HS-27A (cell line): ENCODE data around the gene SGO2.
"Not testable (repeated sequence)": the region's sequence is repeated elsewhere in the genome, so short reads cannot be mapped to it uniquely, and the experiment has no call there.

Source experiments
- DNase-seq: peaks from one replicate; pipeline ENCODE4 v3.0.0-alpha.2; 2012; ENCODE audit warnings: low read depth, missing footprints

SGO2 gene

DNA sequence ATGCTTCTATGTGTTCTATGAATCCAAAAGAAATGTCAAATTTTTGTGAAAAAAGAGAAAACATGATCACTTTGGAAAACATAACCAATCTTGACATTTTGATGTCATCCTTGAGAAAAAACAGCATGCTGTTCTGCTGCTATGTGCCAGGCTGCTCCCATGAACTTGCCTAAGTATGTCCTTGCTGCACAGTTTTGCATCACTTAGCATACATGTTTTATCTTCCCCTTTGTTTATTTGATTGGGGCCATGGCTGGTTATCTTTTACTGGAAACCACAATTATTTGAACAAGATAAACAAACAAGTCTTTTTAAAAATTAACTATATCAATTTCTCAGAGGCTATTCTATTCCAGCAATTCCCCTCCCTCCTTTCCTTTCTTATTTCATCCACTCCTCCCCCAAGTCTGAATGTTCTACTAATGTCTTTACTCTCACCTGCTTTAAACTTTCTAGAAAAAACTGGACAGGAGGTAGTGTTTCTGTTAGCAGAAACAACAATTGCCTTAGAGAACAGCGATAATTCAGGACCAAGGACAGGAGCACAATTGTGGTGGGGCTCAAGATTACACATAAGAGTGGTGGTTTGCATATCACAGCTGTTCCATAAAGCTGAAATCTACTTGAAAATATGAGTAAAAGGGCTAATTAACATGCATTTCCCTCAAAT, 66.5 kb downstream of the SGO2 start:
- no peak for DNase-seq

DNA sequence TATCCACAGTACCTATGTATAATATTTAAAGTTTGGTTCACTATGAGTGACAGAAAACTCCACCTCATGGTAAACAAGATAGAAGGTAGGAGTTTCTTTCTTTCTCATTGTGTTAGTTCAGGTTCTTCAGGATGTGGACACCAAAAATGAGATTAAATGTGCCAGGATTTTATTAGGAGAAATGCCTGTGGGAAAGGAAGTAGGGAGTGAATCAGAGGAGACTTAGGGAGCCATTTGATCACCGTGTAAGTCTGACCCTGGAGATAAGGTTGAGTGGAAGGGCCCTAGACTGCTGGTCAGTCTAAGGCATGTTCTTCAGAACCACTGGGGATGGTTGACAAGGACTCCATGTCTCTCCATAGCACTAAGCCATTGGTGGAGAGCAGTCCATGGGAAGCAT, 67.9 kb downstream of the SGO2 start:
- DNase-seq: no peak

DNA sequence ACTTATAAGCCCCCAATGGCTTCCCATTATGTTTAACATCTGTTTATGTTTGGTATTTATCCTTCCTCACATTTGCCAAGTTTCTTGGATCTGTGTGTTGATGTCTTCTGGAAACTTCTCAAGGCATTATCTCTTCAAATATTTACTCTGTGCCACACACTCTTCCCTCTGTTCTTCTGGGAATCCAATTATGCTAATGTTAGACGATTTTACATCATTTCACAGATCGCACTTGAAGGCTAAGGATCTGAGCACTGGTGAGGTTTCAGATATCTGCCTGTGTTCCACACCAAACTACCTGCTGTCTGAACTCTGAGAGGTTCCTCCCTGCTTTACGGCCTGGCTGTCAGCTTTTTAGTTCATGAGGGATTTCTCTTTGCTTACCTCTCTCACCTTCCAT, 69.9 kb downstream of the SGO2 start:
- DNase-seq: no peak

DNA sequence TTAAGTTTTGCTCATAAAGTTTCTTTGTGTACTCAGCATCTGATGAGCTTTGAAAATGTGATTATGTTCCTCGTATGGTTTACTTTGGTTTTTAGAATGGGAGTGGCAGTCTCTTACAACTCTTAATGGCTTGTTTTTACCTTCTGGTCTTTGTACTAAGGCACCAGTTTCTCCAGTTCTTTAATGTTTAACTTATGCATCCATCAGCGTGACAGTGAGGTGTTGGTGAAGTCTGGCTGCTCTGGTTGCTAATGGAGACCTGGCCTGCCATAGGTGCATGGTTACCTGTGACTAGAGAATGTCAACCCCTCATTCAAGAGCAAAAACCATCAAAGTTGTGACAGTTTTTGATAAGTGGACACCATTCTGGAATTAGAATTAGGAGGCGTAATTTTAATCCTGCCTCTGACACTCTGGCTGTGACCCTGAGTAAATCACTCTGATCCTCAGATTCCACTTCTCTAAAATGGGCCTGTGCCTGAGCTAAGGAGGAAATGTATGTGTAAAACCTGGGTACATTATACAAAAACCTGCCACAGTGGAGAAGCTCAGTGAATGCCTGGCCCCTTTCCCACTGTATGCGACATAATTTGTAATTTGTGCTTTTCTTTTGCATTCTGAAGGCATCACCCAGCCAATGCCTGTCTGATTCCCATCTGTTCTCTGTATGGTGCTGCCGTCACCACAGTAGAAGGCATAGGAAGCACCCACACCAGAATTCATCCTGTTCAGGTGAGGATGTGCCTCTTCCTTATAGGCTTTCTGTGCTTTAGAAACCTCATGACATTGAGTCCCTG, 71.0 kb downstream of the SGO2 start:
- no peak for DNase-seq

DNA sequence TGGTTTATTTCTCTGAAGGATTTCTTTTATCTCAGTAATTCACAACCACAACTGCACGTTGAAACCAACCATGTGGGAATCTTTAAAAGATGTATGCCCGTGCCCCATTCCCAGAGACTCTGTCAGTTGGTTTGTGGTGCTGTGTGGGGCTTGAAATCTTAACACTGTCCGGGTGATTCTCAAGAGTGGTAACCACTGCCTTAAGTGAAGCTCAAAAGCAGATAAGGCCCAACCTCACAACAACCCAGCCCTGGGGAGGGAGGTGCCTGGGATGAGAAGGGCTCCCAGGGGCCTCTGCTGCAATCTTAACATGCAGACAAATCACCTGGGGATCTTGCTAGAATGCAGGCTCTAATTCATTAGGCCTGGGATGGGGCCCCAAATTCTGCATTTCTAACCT, 73.2 kb downstream of the SGO2 start:
- no peak for DNase-seq

DNA sequence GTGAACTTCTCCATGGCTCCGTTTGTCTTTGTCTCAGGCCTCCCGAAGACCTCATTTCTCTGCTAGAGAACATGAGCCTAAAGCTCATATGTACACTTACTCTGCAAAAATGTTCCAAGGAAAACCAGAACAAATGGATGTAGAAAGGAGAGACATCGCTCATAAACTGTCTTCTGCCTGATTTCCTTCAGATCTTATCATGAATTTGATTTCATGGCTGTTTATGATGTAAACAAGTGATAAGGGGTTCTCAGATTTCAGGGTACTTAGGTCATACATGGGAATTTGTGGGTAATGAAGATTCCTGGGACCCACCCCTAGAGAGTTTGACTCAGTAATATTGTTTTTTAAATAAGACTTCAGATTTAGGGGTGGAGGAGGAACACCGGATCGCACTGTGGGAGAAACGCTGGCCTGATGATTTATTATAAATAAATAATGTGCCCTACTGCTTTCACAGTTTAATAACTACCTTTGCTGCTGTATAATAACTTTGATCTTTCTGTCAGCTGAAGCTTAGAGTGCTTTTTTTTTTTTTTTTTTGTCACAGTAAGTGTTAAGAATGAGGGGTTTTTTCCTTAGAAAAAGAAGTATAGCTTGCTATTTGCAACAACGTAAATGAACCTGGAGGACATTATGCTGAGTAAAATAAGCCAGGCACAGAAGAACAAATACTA, 74.7 kb downstream of the SGO2 start:
- no peak for DNase-seq

DNA sequence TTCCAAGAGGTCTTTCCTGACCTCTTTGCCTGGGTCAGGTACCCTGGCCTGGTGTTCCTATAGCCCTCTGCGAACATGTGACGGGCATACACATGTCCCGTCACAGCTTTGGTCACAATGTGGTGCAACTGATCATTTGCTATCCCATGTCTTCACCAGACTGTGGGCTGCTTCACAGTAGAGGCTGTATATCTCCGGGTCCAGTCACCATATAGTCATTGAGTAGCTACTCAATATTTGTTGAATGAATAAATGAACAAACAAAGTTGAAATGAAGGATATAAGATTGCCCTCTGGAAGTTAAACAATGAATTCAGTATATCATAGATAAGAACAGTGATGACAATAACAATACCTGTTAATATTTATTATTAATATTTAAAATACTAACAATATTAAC, 76.6 kb downstream of the SGO2 start:
- no peak for DNase-seq

DNA sequence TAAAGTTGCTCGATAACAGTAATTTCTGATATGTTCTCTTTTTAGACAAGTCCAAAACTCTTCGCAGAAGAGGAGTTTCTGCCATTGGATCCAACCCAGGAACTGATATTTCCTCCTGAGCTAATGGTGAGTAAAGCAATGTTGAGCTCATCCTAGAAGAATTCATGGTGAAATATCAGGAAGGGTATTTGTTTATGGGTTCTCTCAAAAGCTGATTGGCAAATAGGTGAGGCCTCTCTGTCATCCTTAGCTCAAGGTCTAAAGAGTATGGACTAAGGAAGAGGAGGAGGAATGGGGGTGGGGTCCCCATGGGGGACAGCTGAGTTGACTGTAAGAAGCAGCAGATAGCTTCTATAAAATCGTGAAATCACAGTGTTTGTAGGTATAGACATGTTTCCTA, 78.0 kb downstream of the SGO2 start:
- no peak for DNase-seq

DNA sequence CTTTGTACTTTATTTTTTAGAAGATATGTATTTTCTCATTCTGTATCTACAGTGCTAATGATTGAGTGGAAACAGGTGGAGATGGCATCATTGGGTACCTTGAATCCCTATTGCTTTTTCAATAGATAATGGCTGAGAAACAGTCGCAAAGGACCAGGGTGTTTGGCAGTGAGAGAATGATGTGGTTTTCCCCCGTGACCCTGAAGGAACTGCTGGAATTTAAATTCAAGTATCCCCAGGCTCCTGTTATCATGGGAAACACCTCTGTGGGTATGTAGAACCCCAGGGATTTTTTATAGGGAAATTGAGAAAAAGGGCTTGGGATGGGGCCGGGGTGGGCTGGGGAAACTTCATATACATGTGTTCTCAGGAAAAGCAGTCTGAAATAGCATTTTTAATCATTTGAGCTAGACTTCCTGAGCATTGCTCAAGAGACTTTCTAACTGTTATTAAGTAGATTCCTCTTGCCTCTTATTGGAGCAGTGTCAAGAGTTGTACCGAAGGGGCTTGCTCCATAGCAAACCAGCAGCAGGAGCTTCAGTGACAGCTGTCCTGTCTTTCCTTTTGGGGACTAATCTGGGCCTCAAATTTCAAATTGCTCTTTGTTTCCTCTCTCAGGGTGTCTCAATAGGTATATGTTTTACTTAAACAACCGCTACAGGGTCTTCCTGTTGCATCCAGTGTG, 78.7 kb downstream of the SGO2 start:
- no peak for DNase-seq

DNA sequence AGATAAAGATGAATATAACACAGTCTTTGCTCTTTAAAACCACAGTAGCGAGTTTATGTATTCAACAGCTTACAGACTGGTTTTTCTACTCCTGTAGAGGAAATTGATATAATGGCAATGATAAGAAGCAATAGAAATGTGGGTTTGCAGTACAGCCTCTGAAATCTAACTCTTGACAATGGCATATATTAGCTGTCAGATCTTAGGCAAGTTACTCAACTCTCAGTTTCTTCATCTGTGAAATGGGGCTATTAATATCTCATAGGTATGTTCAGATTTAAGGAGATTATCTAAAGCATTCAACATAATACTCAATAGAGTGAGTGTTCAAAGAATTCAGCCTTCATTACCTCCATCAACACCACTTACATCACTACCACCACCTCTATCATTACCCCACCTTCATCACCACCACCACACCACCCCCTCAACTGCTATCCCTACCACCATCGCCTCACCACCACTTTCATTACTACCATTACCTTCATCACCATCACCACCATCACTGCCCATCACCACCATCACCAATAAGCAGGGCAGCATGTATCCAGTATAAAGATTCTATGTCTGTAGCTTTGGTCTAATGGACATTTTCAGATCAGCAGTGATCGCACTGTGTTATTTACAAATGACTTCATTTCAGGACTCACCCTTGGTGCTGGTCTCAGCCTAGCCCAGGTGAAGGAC, 82.5 kb downstream of the SGO2 start:
- no peak for DNase-seq

DNA sequence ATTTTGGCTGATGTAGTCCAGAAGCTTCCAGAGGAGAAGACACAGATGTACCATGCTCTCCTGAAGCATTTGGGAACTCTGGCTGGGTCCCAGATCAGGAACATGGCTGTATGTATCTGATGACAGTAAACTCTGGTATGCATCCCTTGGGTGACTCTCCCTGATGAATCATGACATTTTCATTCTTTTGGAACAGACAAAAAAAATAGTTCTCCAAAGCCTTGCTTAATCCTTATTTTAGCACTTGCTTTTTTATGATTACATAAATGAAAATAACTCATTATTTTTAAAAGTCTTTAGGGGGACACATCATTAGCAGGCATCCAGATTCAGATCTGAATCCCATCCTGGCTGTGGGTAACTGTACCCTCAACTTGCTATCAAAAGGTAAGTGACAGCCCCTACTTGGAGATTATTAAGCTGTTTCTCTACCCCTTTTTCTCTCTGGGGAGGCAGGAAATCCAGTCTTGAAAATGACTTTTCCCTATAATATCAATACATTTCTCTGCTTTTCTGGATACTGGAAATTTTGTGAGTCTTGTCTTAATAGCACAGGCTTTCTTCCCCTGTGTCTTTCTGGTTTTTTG, 83.1 kb downstream of the SGO2 start:
- DNase-seq: peak; percentile 94

DNA sequence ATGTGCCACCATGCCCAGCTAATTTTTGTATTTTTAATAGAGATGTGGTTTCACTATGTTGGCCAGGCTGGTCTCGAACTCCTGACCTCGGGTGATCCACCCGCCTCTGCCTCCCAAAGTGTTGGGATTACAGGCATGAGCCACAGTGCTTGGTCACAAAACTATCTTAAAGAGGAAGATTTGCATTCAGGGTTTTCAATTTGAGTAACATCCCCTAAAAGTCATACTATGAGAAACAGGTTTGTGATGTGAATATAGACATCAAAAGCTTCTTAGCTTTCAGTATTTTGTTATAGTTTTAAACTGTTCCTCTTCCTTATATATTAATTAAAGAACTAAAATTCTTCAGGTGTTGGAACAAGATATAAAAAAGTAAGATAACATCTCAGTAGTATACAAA, 84.2 kb downstream of the SGO2 start:
- not testable (repeated sequence) for DNase-seq

DNA sequence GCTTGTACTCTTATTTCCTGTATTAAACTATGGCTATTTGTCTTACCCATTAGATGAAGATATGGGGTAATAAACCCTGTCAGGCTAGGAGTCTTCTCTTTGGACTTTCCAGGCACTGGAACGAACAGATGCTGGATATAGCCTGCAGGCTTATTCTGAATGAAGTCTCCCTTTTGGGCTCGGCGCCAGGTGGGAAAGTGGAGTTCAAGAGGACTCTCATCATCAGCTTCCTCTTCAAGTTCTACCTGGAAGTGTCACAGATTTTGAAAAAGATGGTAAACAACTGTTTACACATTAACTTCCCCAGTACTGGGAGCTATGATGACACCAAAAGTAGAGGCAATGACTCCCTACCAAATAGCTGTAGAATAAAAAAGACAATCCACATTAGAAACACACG, 87.7 kb downstream of the SGO2 start:
- no peak for DNase-seq

DNA sequence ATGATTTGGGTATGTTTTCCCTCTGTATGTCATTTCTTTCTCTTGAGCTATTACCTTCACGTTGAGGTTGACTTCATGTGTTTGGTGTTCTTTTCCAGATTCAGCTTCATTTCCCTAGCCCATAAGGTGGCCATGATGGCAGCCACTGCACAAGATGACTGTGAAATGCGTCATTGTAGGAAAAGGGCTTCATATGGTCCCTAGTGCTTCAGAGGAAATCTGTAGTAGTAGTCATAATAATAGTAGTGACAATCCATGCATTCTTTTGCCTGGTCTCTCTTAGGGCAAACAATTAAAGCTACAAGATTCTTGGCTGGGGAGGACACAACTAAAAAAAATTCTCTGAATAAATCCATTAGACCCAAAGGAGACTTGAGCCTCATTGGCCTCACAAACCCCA, 88.2 kb downstream of the SGO2 start:
- no peak for DNase-seq

DNA sequence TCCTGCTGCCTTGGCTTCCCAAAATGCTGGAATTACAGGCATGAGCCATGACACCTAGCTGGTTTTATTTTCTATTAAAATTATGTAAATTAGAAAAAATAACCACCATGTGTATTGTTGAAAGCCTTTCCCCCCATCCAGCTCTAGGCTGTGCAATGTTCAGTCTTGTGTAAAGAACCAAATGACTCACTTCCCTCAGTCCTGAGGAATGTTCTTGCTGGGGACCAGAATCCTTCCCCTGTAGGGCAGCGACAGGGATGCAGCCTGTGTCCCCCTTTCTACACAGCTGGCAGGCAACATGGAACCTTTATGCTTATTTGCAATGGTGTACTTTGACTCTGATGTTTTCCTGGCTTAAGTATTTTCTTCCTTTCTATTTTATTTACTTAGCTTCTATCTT, 89.2 kb downstream of the SGO2 start:
- DNase-seq: peak; percentile 72

DNA sequence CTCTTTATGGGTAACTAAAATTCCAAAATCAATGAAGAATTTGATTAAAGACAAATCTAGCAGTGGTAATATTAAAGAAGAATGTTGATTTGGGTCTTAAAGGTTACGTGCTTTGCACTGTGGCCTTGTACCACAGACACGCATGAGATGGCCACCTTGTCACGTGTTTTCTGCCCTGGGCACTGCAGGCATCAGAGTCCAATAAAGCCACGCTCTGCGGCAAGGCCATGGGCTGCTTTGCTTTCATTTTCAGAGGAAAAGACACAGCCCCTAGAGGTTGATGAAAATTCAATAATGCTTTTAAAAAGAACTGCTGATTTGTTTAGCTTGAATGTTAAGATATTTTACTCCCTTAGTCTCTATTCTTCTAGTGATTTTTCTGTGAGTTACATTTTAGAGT, 90.2 kb downstream of the SGO2 start:
- DNase-seq: no peak

DNA sequence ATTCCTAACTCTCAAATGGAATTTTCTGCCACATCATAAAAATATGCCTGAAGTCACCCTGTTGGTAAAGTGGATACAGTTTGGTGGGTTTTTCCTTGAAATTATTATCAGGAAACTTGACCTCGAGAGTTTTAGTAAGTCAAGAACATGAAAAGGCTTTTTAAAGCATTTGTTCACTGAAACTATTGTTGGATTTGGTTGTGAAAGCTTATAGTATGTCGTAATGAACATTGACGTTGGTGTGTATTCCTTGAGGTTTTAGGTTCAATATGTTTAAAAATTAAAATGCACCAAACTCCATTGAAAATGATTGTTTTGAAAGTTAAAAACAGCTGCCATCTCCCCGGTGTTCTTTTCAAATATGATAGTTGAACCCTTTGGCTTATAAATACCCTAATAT, 90.6 kb downstream of the SGO2 start:
- DNase-seq: no peak

DNA sequence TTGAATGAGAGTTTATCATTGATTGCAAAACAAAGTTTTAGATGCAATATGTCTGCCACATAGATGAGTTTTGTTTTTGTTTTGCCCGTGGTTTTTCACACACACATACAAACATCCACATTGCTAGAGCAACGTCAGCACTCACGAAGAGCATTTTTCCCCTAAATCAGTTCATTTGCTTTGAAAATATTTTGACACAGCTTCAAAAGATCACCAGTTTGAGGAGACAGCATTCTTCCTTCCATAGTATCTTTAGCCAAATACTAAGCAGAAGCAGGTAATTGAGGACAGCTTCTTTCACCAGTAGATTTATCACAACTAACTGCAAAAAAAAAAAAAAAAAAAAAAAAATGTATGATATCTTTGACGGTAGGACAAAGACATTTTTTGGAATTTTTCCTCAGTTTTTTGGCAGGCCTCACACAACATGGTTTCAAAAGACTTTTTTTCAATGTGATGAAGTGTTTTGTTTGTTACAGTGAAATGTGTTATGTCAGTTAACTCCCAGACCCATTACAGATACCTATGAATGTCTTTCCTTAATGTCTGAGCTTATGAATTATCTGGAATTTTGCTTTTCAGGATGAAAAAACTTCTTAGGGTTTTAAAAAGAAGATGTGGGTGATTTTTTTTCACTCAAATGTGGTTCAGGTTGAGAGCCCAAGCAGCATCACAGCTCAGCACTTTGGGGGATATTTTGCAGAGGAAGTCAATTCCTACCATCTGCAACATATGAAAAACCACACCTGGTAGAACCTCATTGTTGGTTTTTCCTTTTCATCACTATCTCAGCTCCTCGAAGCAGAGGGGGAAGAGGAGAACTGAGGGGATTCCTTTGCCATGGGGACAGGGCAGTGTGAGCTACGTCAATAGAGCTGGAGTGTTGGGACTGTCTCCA, 91.4 kb downstream of the SGO2 start:
- no peak for DNase-seq

DNA sequence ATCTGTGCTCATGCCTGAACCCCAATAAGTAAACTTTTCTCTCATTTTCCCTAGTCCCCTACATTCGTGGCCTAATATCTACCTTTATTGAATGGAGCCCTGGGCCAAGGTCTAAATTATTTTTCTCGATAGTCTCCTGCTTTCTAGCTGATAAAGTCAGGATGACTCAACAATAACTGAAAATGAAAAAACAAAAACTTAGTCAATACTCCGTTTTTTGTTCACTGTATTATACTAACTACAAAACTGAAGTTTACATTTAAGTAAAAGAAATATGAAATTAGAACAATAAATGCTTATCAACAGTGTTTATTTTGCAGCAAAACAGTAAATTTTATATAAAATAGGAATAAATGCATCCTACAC, 92.0 kb downstream of the SGO2 start:
- DNase-seq: no peak

DNA sequence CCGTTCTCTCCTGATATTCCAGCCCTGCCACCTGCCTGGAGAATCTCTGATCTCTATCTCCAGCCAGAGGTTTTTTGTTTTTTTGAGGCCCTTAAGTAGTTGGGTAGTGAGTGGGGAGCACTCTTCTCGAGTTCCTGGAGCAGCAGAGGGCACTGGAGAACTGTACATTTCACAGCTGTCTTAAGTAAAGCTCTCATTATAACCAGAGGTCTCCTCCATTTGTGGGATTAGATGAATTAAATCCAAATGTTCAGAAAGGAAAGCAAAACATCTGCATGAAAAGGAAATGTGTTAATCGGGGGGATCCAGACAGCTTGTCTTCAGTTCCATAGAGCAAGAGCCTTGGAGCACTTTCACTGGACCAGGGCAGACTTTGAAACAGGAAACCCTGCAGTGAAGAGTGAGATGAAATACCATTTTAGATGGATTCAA, 92.6 kb downstream of the SGO2 start:
- DNase-seq: no peak

DNA sequence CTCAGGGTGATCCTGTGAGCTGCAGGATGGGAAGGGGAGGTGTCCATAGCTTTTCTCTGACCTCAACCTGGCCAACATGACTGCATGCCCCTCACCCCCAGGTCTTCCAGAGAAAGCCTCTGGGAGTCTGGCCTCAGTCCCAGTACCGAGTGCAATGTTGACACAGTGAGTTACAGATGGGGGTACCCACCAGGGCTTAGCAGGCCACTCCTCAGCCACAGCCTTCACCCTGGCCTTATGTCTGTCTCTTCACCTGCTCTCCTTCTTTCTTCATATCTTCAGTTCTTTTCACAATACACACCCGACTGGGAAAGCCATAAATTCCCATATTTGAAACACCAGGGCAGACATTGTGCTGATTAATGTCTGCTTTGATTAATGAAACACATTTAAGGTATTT, 93.3 kb downstream of the SGO2 start:
- DNase-seq: no peak
